IMR-90 (cell line): ENCODE results near the gene BPGM. TPM values are rescaled to one million over a fixed set of nuclear protein-coding genes. Genes with fewer than 3 reads are reported as not detected.

Experiments used
- ATAC-seq: fragments of 200-7000 bp; cut with Tn5 transposase; 2 replicates; pipeline ENCODE4 v1.9.1; 2020; ENCODE audit warnings: low read depth, mild to moderate bottlenecking, moderate library complexity
- BruUV-seq: library from RNA; stranded (reverse); fragments of 400-500 nt; replicated peaks from 2 replicates; lab custom pipeline; 2021; lab: Mats Ljungman, UMichigan
- CTCF ChIA-PET: fragments of 300-600 bp; formaldehyde crosslinking; extraction: SDS; loops from one replicate; lab custom pipeline; 2021; ENCODE audit warnings: antibody characterized with exemption; lab: Yijun Ruan, JAX
- POLR2A ChIA-PET: fragments of 300-600 bp; sonication (Branson Sonifier 250); formaldehyde crosslinking; loops from one replicate; lab custom pipeline; 2022; ENCODE audit warnings: antibody characterized with exemption; ENCODE audit not compliant: unreplicated experiment; lab: Charles Lee
- DNase-seq: peaks from one replicate; pipeline ENCODE4 v3.0.0; 2013
- H2AFZ ChIP-seq: replicated peaks from 2 replicates; pipeline ENCODE3; 2013; ENCODE audit warnings: low read length, mild to moderate bottlenecking; ENCODE audit not compliant: poor library complexity
- H2AK5ac ChIP-seq: 2 replicates; pipeline ENCODE4 v1.6.1; 2013; ENCODE audit warnings: low read depth, low read length, inconsistent platforms
- H2AK9ac ChIP-seq: replicated peaks from 2 replicates; pipeline ENCODE3; 2013; ENCODE audit warnings: mild to moderate bottlenecking, low read depth, low read length, moderate library complexity; ENCODE audit not compliant: poor library complexity
- H2BK120ac ChIP-seq: 2 replicates; pipeline ENCODE4 v1.6.1; 2013; ENCODE audit warnings: low read depth, low read length, inconsistent platforms
- H2BK15ac ChIP-seq: 3 replicates; pipeline ENCODE4 v1.6.1; 2013; ENCODE audit warnings: low read depth, low read length, inconsistent platforms
- H2BK20ac ChIP-seq: 2 replicates; pipeline ENCODE4 v1.6.1; 2013; ENCODE audit warnings: low read depth, mild to moderate bottlenecking, inconsistent platforms, low read length, moderate library complexity
- H2BK5ac ChIP-seq: 2 replicates; pipeline ENCODE4 v1.6.1; 2013; ENCODE audit warnings: mild to moderate bottlenecking, low read depth, low read length, inconsistent platforms; ENCODE audit not compliant: poor library complexity, severe bottlenecking
- H3K14ac ChIP-seq: replicated peaks from 2 replicates; pipeline ENCODE4 v1.6.1; 2013; ENCODE audit warnings: low read depth, low read length, inconsistent platforms
- H3K18ac ChIP-seq: 2 replicates; pipeline ENCODE4 v1.6.1; 2013; ENCODE audit warnings: low read depth, low read length, control low read depth
- H3K23ac ChIP-seq: 2 replicates; pipeline ENCODE4 v1.6.1; 2013; ENCODE audit warnings: low read depth, low read length, inconsistent platforms
- H3K27ac ChIP-seq: 2 replicates; pipeline ENCODE4 v1.5.1; 2013; ENCODE audit warnings: mild to moderate bottlenecking, control low read depth, low read length; ENCODE audit not compliant: insufficient read depth
- H3K27me3 ChIP-seq: 2 replicates; pipeline ENCODE4 v1.6.1; 2013; ENCODE audit warnings: low read length; ENCODE audit not compliant: control insufficient read depth, insufficient read depth
- H3K36me3 ChIP-seq: 2 replicates; pipeline ENCODE4 v1.6.1; 2013; ENCODE audit warnings: low read length, mixed read lengths; ENCODE audit not compliant: control insufficient read depth, insufficient read depth
- H3K4ac ChIP-seq: 2 replicates; pipeline ENCODE4 v1.6.1; 2013; ENCODE audit warnings: low read depth, low read length, inconsistent platforms
- H3K4me1 ChIP-seq: 2 replicates; pipeline ENCODE4 v1.6.1; 2013; ENCODE audit warnings: low read length, mixed read lengths; ENCODE audit not compliant: control insufficient read depth, insufficient read depth
- H3K4me2 ChIP-seq: 2 replicates; pipeline ENCODE4 v1.6.1; 2013; ENCODE audit warnings: low read depth, mild to moderate bottlenecking, control low read depth, low read length, moderate library complexity
- H3K4me3 ChIP-seq: 2 replicates; pipeline ENCODE4 v1.5.1; 2013; ENCODE audit warnings: low read depth, mild to moderate bottlenecking, control low read depth, low read length, moderate library complexity; ENCODE audit not compliant: insufficient read depth
- H3K56ac ChIP-seq: 2 replicates; pipeline ENCODE4 v1.6.1; 2013; ENCODE audit warnings: low read length, inconsistent platforms; ENCODE audit not compliant: insufficient read depth; ENCODE audit errors: extremely low read depth
- H3K79me1 ChIP-seq, 2 experiments: 2 replicates each; pipeline ENCODE4 v1.6.1; 2013; ENCODE audit warnings: low read length in 2 of 2, inconsistent platforms in 1 of 2, low read depth in 1 of 2
- H3K9ac ChIP-seq: 2 replicates; pipeline ENCODE4 v1.6.1; 2013; ENCODE audit warnings: low read depth, low read length, control low read depth
- H3K9me1 ChIP-seq: 2 replicates; pipeline ENCODE4 v1.6.1; 2013; ENCODE audit warnings: low read length, inconsistent platforms; ENCODE audit not compliant: insufficient read depth
- H3K9me3 ChIP-seq: 2 replicates; pipeline ENCODE4 v1.6.1; 2013; ENCODE audit warnings: low read length; ENCODE audit not compliant: control insufficient read depth, insufficient read depth
- H4K20me1 ChIP-seq: 2 replicates; pipeline ENCODE4 v1.6.1; 2013; ENCODE audit warnings: low read length, inconsistent platforms; ENCODE audit not compliant: insufficient read depth
- H4K5ac ChIP-seq: 2 replicates; pipeline ENCODE4 v1.6.1; 2013; ENCODE audit warnings: mild to moderate bottlenecking, low read depth, low read length, control low read depth
- H4K8ac ChIP-seq, 2 experiments: 2 replicates each; pipeline ENCODE4 v1.6.1; 2013; ENCODE audit warnings: low read depth in 2 of 2, low read length in 2 of 2, control low read depth in 1 of 2, inconsistent platforms in 1 of 2
- H4K91ac ChIP-seq: 2 replicates; pipeline ENCODE4 v1.6.1; 2013; ENCODE audit warnings: low read depth, low read length, inconsistent platforms; ENCODE audit not compliant: insufficient read depth
- CEBPB ChIP-seq: IDR thresholded peaks from 2 replicates; pipeline ENCODE4 v1.6.1; 2012; ENCODE audit warnings: low read depth, low read length, improper control_type of control experiment
- ELK1 ChIP-seq: fragments of 150-350 bp; IDR thresholded peaks from 2 replicates; pipeline ENCODE4 v1.6.1; 2016; ENCODE audit warnings: low read depth, mild to moderate bottlenecking, low read length, moderate library complexity, borderline replicate concordance
- RAD21 ChIP-seq: IDR thresholded peaks from 2 replicates; pipeline ENCODE4 v1.6.1; 2012; ENCODE audit warnings: low read length, improper control_type of control experiment
- WGBS, 2 experiments: methylation state at CpG; one replicate each; pipeline versions ENCODE4 v1.1.5 to v1.1.7; 2013; ENCODE audit warnings: missing lambda C conversion rate in 2 of 2; ENCODE audit not compliant: insufficient read length in 1 of 2; ENCODE audit errors: extremely low coverage in 2 of 2; 5-methylcytosine and 5-hydroxymethylcytosine counted together
- dilution Hi-C: fragments of 300-500 bp; cut with HindIII; formaldehyde crosslinking; loops from one replicate; pipeline ENCODE4 v1.14.3; 2018; ENCODE audit warnings: low sequenced_read_pairs; ENCODE audit not compliant: unreplicated experiment
- in situ Hi-C: fragments of 300-500 bp; cut with MboI; formaldehyde crosslinking; loops from 3 replicates; pipeline ENCODE4 v1.14.3; 2019; ENCODE audit warnings: low sequenced_read_pairs, inconsistent platforms, mixed read lengths
- intact Hi-C: fragments of 100-400 bp; cut with micrococcal nuclease; formaldehyde crosslinking; loops from 2 replicates; pipeline ENCODE4 v1.10.0; 2022
- polyA plus RNA-seq, 3 experiments: library from polyadenylated mRNA; depleted of rRNA; stranded (reverse); fragments of >200 nt; gene quantifications; 2 replicates each; pipeline ENCODE4 v1.2.3, GENCODE V29; 2012; ENCODE audit warnings: low replicate concordance in 1 of 3
- total RNA-seq: library from RNA; depleted of rRNA; stranded (reverse); fragments of >200 nt; gene quantifications from 2 replicates; pipeline ENCODE4 v1.2.3, GENCODE V29; 2012

BPGM gene
- total and polyA plus RNA-seq, 2 of the 4 experiments (the other 2 are of a cell fraction) = 18.8 to 20.0 TPM

GRCh38 chr7:134639683-134640279 is 6.9 kb upstream of the BPGM start:
- no peak overlapping the region for H3K4me2 ChIP-seq
- in situ Hi-C loops (no loop called here), dilution Hi-C loops (no loop called here), intact Hi-C loops (loop anchor here (5.0 kb wide), 1 partner anchor 33 kb away; no protein-coding TSS in a partner anchor)
- no peaks in the 10 kb centered on the region for H3K27me3 ChIP-seq
- H3K4me1 ChIP-seq = peaks cover 6% of the 10 kb centered on the region
- H2BK15ac ChIP-seq = no peak overlapping the region
- H3K79me1 ChIP-seq = no peaks in the 10 kb centered on the region
- no peak overlapping the region for H3K27ac ChIP-seq
- H2BK120ac ChIP-seq = no peak overlapping the region
- H3K18ac ChIP-seq = no peak overlapping the region
- H2AFZ ChIP-seq = no peak overlapping the region
- DNase-seq = no peak
- H4K91ac ChIP-seq = no peak overlapping the region
- no peak overlapping the region for H4K8ac ChIP-seq
- H3K4me3 ChIP-seq = no peak overlapping the region
- POLR2A ChIA-PET = no interaction called here
- H2BK20ac ChIP-seq = no peak overlapping the region
- no peak overlapping the region for H2BK5ac ChIP-seq
- H4K20me1 ChIP-seq = no peaks in the 10 kb centered on the region
- no peak overlapping the region for H3K9ac ChIP-seq
- no peak for TF ChIP-seq RAD21
- TF ChIP-seq ELK1 = no peak
- no peak for TF ChIP-seq CEBPB
- no peak overlapping the region for H2AK5ac ChIP-seq
- CTCF ChIA-PET = interaction anchor here (0.6 to 0.9 kb wide), 2 partner anchors 85 to 111 kb away, joined by 3 read pairs; no protein-coding TSS in a partner anchor
- H3K56ac ChIP-seq = no peak overlapping the region
- WGBS, 2 experiments = no CpG with 5 or more reads among the region's 4 CpGs
- peaks cover 5% of the 10 kb centered on the region; the same call in 1 of the 2 replicates for H3K9me1 ChIP-seq
- no peak overlapping the region for H3K23ac ChIP-seq
- no TSS peak for BruUV-seq
- H2AK9ac ChIP-seq = no peak overlapping the region
- H3K14ac ChIP-seq = no peak overlapping the region
- no peak overlapping the region; the same call in 1 of the 2 replicates for H3K4ac ChIP-seq
- no peaks in the 10 kb centered on the region for H3K36me3 ChIP-seq
- ATAC-seq = no peak
- H4K5ac ChIP-seq = no peak overlapping the region
- H3K9me3 ChIP-seq = no peaks in the 10 kb centered on the region
